ENCODE results near the gene SLCO4C1.

DNA sequence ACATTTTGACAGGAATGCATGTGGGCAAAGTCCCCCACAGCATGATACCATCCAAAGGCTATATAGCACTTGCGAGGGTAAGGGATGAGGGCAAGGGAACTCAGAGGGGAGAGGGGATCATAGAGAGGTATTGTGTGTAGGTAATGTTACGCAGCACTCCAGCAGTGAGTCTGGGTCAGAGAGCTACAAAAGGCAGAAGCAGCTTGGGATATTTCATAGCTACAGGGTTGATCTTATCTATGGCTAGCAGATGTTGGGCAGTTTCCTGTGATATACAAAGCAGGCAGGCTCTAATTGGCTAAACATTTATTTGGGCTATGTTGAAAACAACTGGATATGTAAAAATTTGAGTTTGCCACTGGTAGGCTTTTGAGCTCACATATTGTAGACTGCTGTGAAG lies 17.8 kb upstream of the SLCO4C1 start:
- TF ChIP-seq, protein P1, sequence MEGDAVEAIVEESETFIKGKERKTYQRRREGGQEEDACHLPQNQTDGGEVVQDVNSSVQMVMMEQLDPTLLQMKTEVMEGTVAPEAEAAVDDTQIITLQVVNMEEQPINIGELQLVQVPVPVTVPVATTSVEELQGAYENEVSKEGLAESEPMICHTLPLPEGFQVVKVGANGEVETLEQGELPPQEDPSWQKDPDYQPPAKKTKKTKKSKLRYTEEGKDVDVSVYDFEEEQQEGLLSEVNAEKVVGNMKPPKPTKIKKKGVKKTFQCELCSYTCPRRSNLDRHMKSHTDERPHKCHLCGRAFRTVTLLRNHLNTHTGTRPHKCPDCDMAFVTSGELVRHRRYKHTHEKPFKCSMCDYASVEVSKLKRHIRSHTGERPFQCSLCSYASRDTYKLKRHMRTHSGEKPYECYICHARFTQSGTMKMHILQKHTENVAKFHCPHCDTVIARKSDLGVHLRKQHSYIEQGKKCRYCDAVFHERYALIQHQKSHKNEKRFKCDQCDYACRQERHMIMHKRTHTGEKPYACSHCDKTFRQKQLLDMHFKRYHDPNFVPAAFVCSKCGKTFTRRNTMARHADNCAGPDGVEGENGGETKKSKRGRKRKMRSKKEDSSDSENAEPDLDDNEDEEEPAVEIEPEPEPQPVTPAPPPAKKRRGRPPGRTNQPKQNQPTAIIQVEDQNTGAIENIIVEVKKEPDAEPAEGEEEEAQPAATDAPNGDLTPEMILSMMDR (IDR thresholded peaks at IDR 0.05; ENCODE audit: insufficient read depth, low read depth, low read length): no peak
- TF ChIP-seq EZH2 (IDR thresholded peaks at IDR 0.05; ENCODE audit: insufficient read depth, low read length): no peak

All from astrocyte (in vitro differentiated cells and primary cell).